Spleen (tissue), 11 donors: ENCODE data around the gene AKAP7. TPM values are rescaled to one million over a fixed set of nuclear protein-coding genes. Genes with fewer than 3 reads are reported as not detected.
"Not testable (repeated sequence)": the region's sequence is repeated elsewhere in the genome, so short reads cannot be mapped to it uniquely, and the experiment has no call there.

Experiments
- DNase-seq: peaks from one replicate; pipeline ENCODE4 v3.0.0-alpha.2; 2020
- H3K27ac ChIP-seq, 8 donors: fragments of 200-600 bp; sonication (generic) in 7 of 8; 1 replicate in 4 of 8; 2 replicates in 4 of 8; pipeline versions ENCODE4 v1.5.0 to v1.8.0; 2016 to 2021; ENCODE audit warnings: inconsistent platforms in 4 of 8, mild to moderate bottlenecking in 4 of 8, moderate library complexity in 1 of 8
- H3K27me3 ChIP-seq, 7 donors: fragments of 200-600 bp; sonication (generic) in 6 of 7; replicated peaks in 1 of 7; 1 replicate in 4 of 7; 2 replicates in 3 of 7; pipeline versions ENCODE4 v1.5.0 to v1.8.0; 2016 to 2021; ENCODE audit warnings: inconsistent platforms in 3 of 7, mild to moderate bottlenecking in 1 of 7
- H3K36me3 ChIP-seq, 6 donors: fragments of 200-600 bp; sonication (generic) in 5 of 6; 1 replicate in 4 of 6; 2 replicates in 2 of 6; pipeline versions ENCODE4 v1.5.0 to v1.8.0; 2016 to 2021; ENCODE audit warnings: inconsistent platforms in 2 of 6
- H3K4me1 ChIP-seq, 6 donors: fragments of 200-600 bp; sonication (generic) in 5 of 6; 1 replicate in 3 of 6; 2 replicates in 3 of 6; pipeline versions ENCODE4 v1.5.0 to v1.8.0; 2016 to 2021; ENCODE audit warnings: inconsistent platforms in 3 of 6
- H3K4me3 ChIP-seq, 8 donors: fragments of 200-600 bp; sonication (generic) in 7 of 8; 1 replicate in 4 of 8; 2 replicates in 4 of 8; pipeline versions ENCODE4 v1.5.0 to v1.8.0; 2016 to 2021; ENCODE audit warnings: inconsistent platforms in 4 of 8, mild to moderate bottlenecking in 4 of 8, moderate library complexity in 2 of 8
- H3K9me3 ChIP-seq, 8 donors: fragments of 200-600 bp; sonication (generic) in 7 of 8; 1 replicate in 4 of 8; 2 replicates in 4 of 8; pipeline versions ENCODE4 v1.5.0 to v1.8.0; 2016 to 2021; ENCODE audit warnings: inconsistent platforms in 4 of 8
- CTCF ChIP-seq, 11 experiments: fragments of 200-600 bp in 7 of 11; fragments of 450-650 bp in 4 of 11; sonication (generic) in 4 of 11; IDR thresholded peaks in 8 of 11; conservative IDR thresholded peaks in 3 of 11; 1 replicate in 7 of 11; 2 replicates in 4 of 11; pipeline versions ENCODE4 v1.4.0 to v1.8.0; 2016 to 2021; ENCODE audit warnings: antibody characterized with exemption in 11 of 11, inconsistent platforms in 4 of 11, mild to moderate bottlenecking in 1 of 11
- POLR2A ChIP-seq, 3 donors: fragments of 450-650 bp; IDR thresholded peaks; one replicate each; pipeline ENCODE4 v1.5.1; 2017; ENCODE audit warnings: antibody characterized with exemption in 3 of 3, mild to moderate bottlenecking in 1 of 3
- POLR2AphosphoS5 ChIP-seq, 3 donors: sonication (generic); formaldehyde crosslinking; IDR thresholded peaks; one replicate each; pipeline ENCODE4 v1.5.1; 2017; ENCODE audit warnings: antibody characterized with exemption in 3 of 3
- WGBS, 5 donors: extraction: QIAGEN DNeasy Blood & Tissue Kit in 3 of 5; methylation state at CpG; one replicate each; pipeline versions ENCODE4 v1.1.5 to v1.1.7; 2013 to 2018; 5-methylcytosine and 5-hydroxymethylcytosine counted together
- intact Hi-C: fragments of 100-400 bp; cut with DNase I; formaldehyde crosslinking; loops from one replicate; pipeline ENCODE4 v1.15.0; 2023; ENCODE audit warnings: low total_unique reads
- polyA plus RNA-seq, 3 donors: library from polyadenylated mRNA; stranded (reverse); fragments of 200-250 nt; gene quantifications; one replicate each; pipeline ENCODE4 v1.2.1, GENCODE V29; 2013
- total RNA-seq, 7 donors: library from RNA; depleted of rRNA in 3 of 7; stranded (reverse); fragments of >200 nt in 3 of 7; fragmentation: NEBNext Ultra II Directional in 4 of 7; extraction: Animal tissue kit (Norgen Biotek cat#: 25700) in 4 of 7; gene quantifications; one replicate each; pipeline versions ENCODE4 v1.1.0 to v1.2.1, GENCODE V29; 2016 to 2021
- donor health status: healthy with polysubstance abuse.
- donor health status: DM: no; HTN: no; CAD: no; lungs with moderate emphysema.
- donor health status: DM: no; HTN: no; CAD: no.
- donor health status: Bipolar disorder and iron deficiency.
- donor health status: healthy.
- donor health status: DM: no; HTN: no; CAD: no.
- donor health status: DM: yes; HTN: yes; CAD: no.

The AKAP7 gene
- total and polyA plus RNA-seq, 10 donors: 6.6 to 23.8 (median 12.0) TPM

- Histone ChIP-seq H3K27me3 (no peaks in the 10 kb centered on the region), H3K9me3 (no peaks in the 10 kb centered on the region), H3K27ac (no peak overlapping the region), H3K4me3 (no peak overlapping the region), H3K36me3 (peaks cover 0 to 5% (median 0%) of the 10 kb centered on the region in 6 donors), H3K4me1 (peaks cover 0 to 10% (median 1%) of the 10 kb centered on the region in 6 donors)
- TF ChIP-seq POLR2A (IDR thresholded peaks at IDR 0.05) (no peak), CTCF (IDR thresholded peaks at IDR 0.05 in 8 of 11, conservative IDR thresholded peaks at IDR 0.05 in 3 of 11) (no peak), POLR2AphosphoS5 (IDR thresholded peaks at IDR 0.05) (no peak)
- intact Hi-C loops: no loop called here
- DNase-seq: no peak
- 91 to 98% (median 93%) methylated on average over 4 of the region's 4 CpGs for WGBS, 5 donors
These were observed 155.7 kb downstream of the AKAP7 start for GRCh38 chr6:131290955-131291354.

GRCh38 chr6:131292145-131292938 lies 157.1 kb downstream of the AKAP7 start:
- H3K4me1 ChIP-seq: peaks cover 0 to 10% (median 1%) of the 10 kb centered on the region in 6 donors
- H3K9me3 ChIP-seq: no peaks in the 10 kb centered on the region
- 24 to 36% (median 34%) methylated on average over 2 of the region's 2 CpGs for WGBS, 5 donors
- no peak overlapping the region for H3K4me3 ChIP-seq
- intact Hi-C loops: no loop called here
- peaks cover 0 to 3% (median 0%) of the 10 kb centered on the region in 6 donors for H3K36me3 ChIP-seq
- TF ChIP-seq POLR2AphosphoS5 (IDR thresholded peaks at IDR 0.05) (no peak), POLR2A (IDR thresholded peaks at IDR 0.05) (no peak), CTCF (IDR thresholded peaks at IDR 0.05 in 8 of 11, conservative IDR thresholded peaks at IDR 0.05 in 3 of 11) (no peak)
- H3K27ac ChIP-seq: peak overlapping the region in 1 of 8 donors; percentile 10
- no peak for DNase-seq
- H3K27me3 ChIP-seq: no peaks in the 10 kb centered on the region

- no peak overlapping the region for H3K27ac ChIP-seq
- intact Hi-C loops: no loop called here
- no peaks in the 10 kb centered on the region for H3K9me3 ChIP-seq
- H3K36me3 ChIP-seq: no peaks in the 10 kb centered on the region
- H3K27me3 ChIP-seq: no peaks in the 10 kb centered on the region
- peaks cover 0 to 10% (median 1%) of the 10 kb centered on the region in 6 donors for H3K4me1 ChIP-seq
- TF ChIP-seq POLR2AphosphoS5 (IDR thresholded peaks at IDR 0.05) (no peak), CTCF (IDR thresholded peaks at IDR 0.05 in 8 of 11, conservative IDR thresholded peaks at IDR 0.05 in 3 of 11) (no peak), POLR2A (IDR thresholded peaks at IDR 0.05) (no peak)
- H3K4me3 ChIP-seq: no peak overlapping the region
- WGBS, 5 donors: 57 to 74% (median 67%) methylated on average over 3 of the region's 3 CpGs
- DNase-seq: no peak
These were observed 158.2 kb downstream of the AKAP7 start for GRCh38 chr6:131293472-131293911.

- no peaks in the 10 kb centered on the region for H3K9me3 ChIP-seq
- H3K27me3 ChIP-seq: no peaks in the 10 kb centered on the region
- DNase-seq: no peak
- no peak overlapping the region for H3K27ac ChIP-seq
- 94 to 98% (median 96%) methylated on average over 10 of the region's 10 CpGs for WGBS, 5 donors
- no peak overlapping the region for H3K4me3 ChIP-seq
- H3K36me3 ChIP-seq: no peaks in the 10 kb centered on the region
- intact Hi-C loops: no loop called here
- no peak for TF ChIP-seq CTCF (IDR thresholded peaks at IDR 0.05 in 8 of 11, conservative IDR thresholded peaks at IDR 0.05 in 3 of 11)
- H3K4me1 ChIP-seq: peaks cover 0 to 10% (median 1%) of the 10 kb centered on the region in 6 donors
These were observed 159.8 kb downstream of the AKAP7 start for GRCh38 chr6:131295081-131295480.

- H3K36me3 ChIP-seq, intact Hi-C loops, H3K27ac ChIP-seq, H3K4me1 ChIP-seq, DNase-seq, H3K27me3 ChIP-seq, H3K9me3 ChIP-seq, H3K4me3 ChIP-seq: not testable (repeated sequence)
- 92 to 99% (median 95%) methylated on average over 7 of the region's 7 CpGs for WGBS, 5 donors
These were observed 165.6 kb downstream of the AKAP7 start for GRCh38 chr6:131300826-131301225.
